Suprapubic skin (tissue), 4 donors: Measurements from ENCODE around the gene NRP2. TPM values are rescaled to one million over a fixed set of nuclear protein-coding genes. Genes with fewer than 3 reads are reported as not detected.

ENCODE experiments used
- DNase-seq, 2 donors: peaks; one replicate each; pipeline ENCODE4 v3.0.0-alpha.2; 2019; ENCODE audit warnings: low spot score in 2 of 2
- H3K27ac ChIP-seq: fragments of 200-600 bp; sonication (generic); one replicate; pipeline ENCODE4 v1.5.1; 2019
- H3K27me3 ChIP-seq: fragments of 200-600 bp; sonication (generic); one replicate; pipeline ENCODE4 v1.5.1; 2019
- H3K36me3 ChIP-seq: fragments of 200-600 bp; sonication (generic); one replicate; pipeline ENCODE4 v1.5.1; 2019
- H3K4me1 ChIP-seq: fragments of 200-600 bp; sonication (generic); one replicate; pipeline ENCODE4 v1.5.1; 2019
- H3K4me3 ChIP-seq: fragments of 200-600 bp; sonication (generic); one replicate; pipeline ENCODE4 v1.5.1; 2019; ENCODE audit warnings: mild to moderate bottlenecking
- H3K9me3 ChIP-seq: fragments of 200-600 bp; sonication (generic); one replicate; pipeline ENCODE4 v1.5.1; 2019
- EP300 ChIP-seq: sonication (generic); formaldehyde crosslinking; IDR thresholded peaks from one replicate; pipeline ENCODE4 v1.6.1; 2017; ENCODE audit warnings: antibody characterized with exemption
- POLR2A ChIP-seq, 2 donors: fragments of 450-650 bp; IDR thresholded peaks; one replicate each; pipeline ENCODE4 v1.6.1; 2017; ENCODE audit warnings: antibody characterized with exemption in 2 of 2, mild to moderate bottlenecking in 2 of 2, moderate library complexity in 2 of 2
- POLR2AphosphoS5 ChIP-seq, 3 donors: sonication (generic); formaldehyde crosslinking; IDR thresholded peaks; one replicate each; pipeline ENCODE4 v1.6.1; 2017; ENCODE audit warnings: antibody characterized with exemption in 3 of 3
- WGBS: methylation state at CpG from one replicate; pipeline ENCODE4 v1.1.5; 2018; 5-methylcytosine and 5-hydroxymethylcytosine counted together
- total RNA-seq, 4 donors: library from RNA; depleted of rRNA; stranded (reverse); fragments of >200 nt; gene quantifications; one replicate each; pipeline ENCODE4 v1.1.0, GENCODE V29; 2016
- TF ChIP-seq, protein P1 (sequence below), 2 donors: fragments of 200-600 bp in 1 of 2; fragments of 450-650 bp in 1 of 2; sonication (generic) in 1 of 2; IDR thresholded peaks; one replicate each; pipeline ENCODE4 v1.5.1; 2016 to 2019; ENCODE audit warnings: antibody characterized with exemption in 2 of 2, mild to moderate bottlenecking in 1 of 2, moderate library complexity in 1 of 2

The NRP2 gene
- total RNA-seq, 4 donors from 2014 or later = 3.4 to 8.9 (median 6.6) TPM

DNA sequence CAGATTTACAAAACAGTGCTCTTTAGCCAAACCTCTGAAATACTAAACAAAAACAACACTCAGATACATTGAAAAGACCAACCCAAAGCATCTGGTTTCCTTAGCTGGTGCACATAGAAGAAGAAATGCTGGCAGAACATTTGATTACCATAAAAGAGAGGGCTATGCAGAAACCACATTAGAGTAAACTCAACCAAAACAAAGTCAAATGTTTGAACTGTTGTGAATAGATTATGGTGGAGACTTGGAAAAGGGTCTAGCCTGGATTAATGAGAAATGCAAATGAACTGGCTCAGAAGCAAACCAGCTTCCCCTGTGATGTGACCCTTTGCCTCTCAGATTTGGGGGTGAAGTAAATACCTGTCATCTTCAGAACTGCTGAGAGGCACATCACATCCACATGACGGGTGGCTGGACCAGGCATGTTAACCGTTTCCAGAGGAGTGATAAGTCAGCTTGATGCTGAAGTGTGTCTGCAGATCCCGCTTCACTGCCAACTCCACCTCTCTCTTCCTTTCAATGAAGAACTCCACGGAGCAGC, 153.0 kb downstream of the NRP2 start:
- no peaks in the 10 kb centered on the region for H3K27me3 ChIP-seq
- no peaks in the 10 kb centered on the region for H3K4me1 ChIP-seq
- no peak overlapping the region for H3K27ac ChIP-seq
- H3K9me3 ChIP-seq = no peaks in the 10 kb centered on the region
- no peaks in the 10 kb centered on the region for H3K36me3 ChIP-seq
- TF ChIP-seq, protein P1, sequence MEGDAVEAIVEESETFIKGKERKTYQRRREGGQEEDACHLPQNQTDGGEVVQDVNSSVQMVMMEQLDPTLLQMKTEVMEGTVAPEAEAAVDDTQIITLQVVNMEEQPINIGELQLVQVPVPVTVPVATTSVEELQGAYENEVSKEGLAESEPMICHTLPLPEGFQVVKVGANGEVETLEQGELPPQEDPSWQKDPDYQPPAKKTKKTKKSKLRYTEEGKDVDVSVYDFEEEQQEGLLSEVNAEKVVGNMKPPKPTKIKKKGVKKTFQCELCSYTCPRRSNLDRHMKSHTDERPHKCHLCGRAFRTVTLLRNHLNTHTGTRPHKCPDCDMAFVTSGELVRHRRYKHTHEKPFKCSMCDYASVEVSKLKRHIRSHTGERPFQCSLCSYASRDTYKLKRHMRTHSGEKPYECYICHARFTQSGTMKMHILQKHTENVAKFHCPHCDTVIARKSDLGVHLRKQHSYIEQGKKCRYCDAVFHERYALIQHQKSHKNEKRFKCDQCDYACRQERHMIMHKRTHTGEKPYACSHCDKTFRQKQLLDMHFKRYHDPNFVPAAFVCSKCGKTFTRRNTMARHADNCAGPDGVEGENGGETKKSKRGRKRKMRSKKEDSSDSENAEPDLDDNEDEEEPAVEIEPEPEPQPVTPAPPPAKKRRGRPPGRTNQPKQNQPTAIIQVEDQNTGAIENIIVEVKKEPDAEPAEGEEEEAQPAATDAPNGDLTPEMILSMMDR (IDR thresholded peaks at IDR 0.05) = no peak
- TF ChIP-seq POLR2AphosphoS5 (IDR thresholded peaks at IDR 0.05) (no peak), POLR2A (IDR thresholded peaks at IDR 0.05) (no peak), EP300 (no peak)
- 44% methylated on average over 4 of the region's 4 CpGs for WGBS
- H3K4me3 ChIP-seq = no peak overlapping the region
- no peak for DNase-seq

DNA sequence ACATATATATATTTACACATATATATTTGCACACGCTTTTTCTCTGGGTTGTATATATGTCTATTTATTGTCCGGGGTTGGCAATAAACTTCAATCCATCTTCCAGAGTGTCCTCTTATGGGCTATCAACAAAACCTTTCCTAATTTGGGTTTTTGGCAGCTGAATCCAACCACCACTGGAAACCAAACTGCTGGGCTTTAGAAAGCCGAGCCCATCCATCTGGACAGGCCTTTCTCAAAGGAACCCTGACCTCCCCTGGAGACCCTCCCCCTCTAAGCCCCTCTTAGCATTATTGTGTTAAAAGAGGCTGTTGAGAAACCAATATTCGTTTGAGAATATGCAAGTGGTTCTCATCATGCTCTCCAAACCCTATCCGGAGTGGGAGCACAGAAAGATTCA, 153.6 kb downstream of the NRP2 start:
- no peak for DNase-seq
- TF ChIP-seq EP300 (no peak), POLR2A (IDR thresholded peaks at IDR 0.05) (no peak), POLR2AphosphoS5 (IDR thresholded peaks at IDR 0.05) (no peak)
- TF ChIP-seq, protein P1 (IDR thresholded peaks at IDR 0.05) = no peak
- no peaks in the 10 kb centered on the region for H3K36me3 ChIP-seq
- H3K9me3 ChIP-seq = no peaks in the 10 kb centered on the region
- WGBS = 77% methylated on average over 5 of the region's 5 CpGs
- no peak overlapping the region for H3K27ac ChIP-seq
- H3K27me3 ChIP-seq = no peaks in the 10 kb centered on the region
- no peaks in the 10 kb centered on the region for H3K4me1 ChIP-seq
- H3K4me3 ChIP-seq = no peak overlapping the region

GRCh38 chr2:205836477-205837221, 154.3 kb downstream of the NRP2 start:
- 87% methylated on average over 13 of the region's 13 CpGs for WGBS

GRCh38 chr2:205837663-205838062, 155.4 kb downstream of the NRP2 start:
- Histone ChIP-seq H3K4me3 (no peak overlapping the region), H3K9me3 (no peaks in the 10 kb centered on the region), H3K4me1 (no peaks in the 10 kb centered on the region), H3K27ac (no peak overlapping the region), H3K27me3 (no peaks in the 10 kb centered on the region), H3K36me3 (no peaks in the 10 kb centered on the region)
- WGBS = 84% methylated on average over 1 of the region's 1 CpG
- no peak for TF ChIP-seq POLR2A (IDR thresholded peaks at IDR 0.05)
- no peak for TF ChIP-seq POLR2AphosphoS5 (IDR thresholded peaks at IDR 0.05)
- TF ChIP-seq, protein P1 (IDR thresholded peaks at IDR 0.05) = no peak
- TF ChIP-seq EP300 = no peak
- no peak for DNase-seq

More at GRCh38 chr2:205836477-205837221, 154.3 kb downstream of the NRP2 start:
- no peaks in the 10 kb centered on the region for H3K27me3 ChIP-seq
- TF ChIP-seq EP300 = no peak
- TF ChIP-seq POLR2A (IDR thresholded peaks at IDR 0.05) = no peak
- TF ChIP-seq, protein P1 (IDR thresholded peaks at IDR 0.05) = no peak
- no peak for TF ChIP-seq POLR2AphosphoS5 (IDR thresholded peaks at IDR 0.05)
- no peak for DNase-seq
- no peak overlapping the region for H3K4me3 ChIP-seq
- no peaks in the 10 kb centered on the region for H3K4me1 ChIP-seq
- H3K27ac ChIP-seq = no peak overlapping the region
- H3K9me3 ChIP-seq = no peaks in the 10 kb centered on the region
- H3K36me3 ChIP-seq = no peaks in the 10 kb centered on the region

GRCh38 chr2:205845446-205845845, 163.1 kb downstream of the NRP2 start:
- Histone ChIP-seq H3K9me3 (no peaks in the 10 kb centered on the region), H3K27ac (no peak overlapping the region), H3K4me1 (peaks cover 10% of the 10 kb centered on the region), H3K4me3 (no peak overlapping the region), H3K27me3 (no peaks in the 10 kb centered on the region), H3K36me3 (no peaks in the 10 kb centered on the region)
- TF ChIP-seq POLR2AphosphoS5 (IDR thresholded peaks at IDR 0.05) = no peak
- 40% methylated on average over 3 of the region's 3 CpGs for WGBS
- no peak for DNase-seq
